Diencephalon (tissue), 1 donor: ENCODE results near the gene OR6Y1. TPM values are rescaled to one million over a fixed set of nuclear protein-coding genes. Genes with fewer than 3 reads are reported as not detected.

ENCODE experiments used
- total RNA-seq: library from RNA; depleted of rRNA; stranded (reverse); fragments of >200 nt; gene quantifications from one replicate; pipeline ENCODE4 v1.2.3, GENCODE V29; 2014

The OR6Y1 gene, protein sequence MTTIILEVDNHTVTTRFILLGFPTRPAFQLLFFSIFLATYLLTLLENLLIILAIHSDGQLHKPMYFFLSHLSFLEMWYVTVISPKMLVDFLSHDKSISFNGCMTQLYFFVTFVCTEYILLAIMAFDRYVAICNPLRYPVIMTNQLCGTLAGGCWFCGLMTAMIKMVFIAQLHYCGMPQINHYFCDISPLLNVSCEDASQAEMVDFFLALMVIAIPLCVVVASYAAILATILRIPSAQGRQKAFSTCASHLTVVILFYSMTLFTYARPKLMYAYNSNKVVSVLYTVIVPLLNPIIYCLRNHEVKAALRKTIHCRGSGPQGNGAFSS
- not detected for total RNA-seq

GRCh38 chr1:158554352-158554751 is at the start of gene OR6Y1:
Gene OR6Y1 (minus strand): TSS chr1:158554405. CDS start chr1:158548105, 6,300 bp downstream.

GRCh38 chr1:158579733-158580132 is 25.5 kb upstream of the OR6Y1 start, which contains the start of gene OR10X1:
Gene OR10X1 (minus strand): TSS chr1:158579899. CDS start chr1:158579899, 0 bp downstream.

DNA sequence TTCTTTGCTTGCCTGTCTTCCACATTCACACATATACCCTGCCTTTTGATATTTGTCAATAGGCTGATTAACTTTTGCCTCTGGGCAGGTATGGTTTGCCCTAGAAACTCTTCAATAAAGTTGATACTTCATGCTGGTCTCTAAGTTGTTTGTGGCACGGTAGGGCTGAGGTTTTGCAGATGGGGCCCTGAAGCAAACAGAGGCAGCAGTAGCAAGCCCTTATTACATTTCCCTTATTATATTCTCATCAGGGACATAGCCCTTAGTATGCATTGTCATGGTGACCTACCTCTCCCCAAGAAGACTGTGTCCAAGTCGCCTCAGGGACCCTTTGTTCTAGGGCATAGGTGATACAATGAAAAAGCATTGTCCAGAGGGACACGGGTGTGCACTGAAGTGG is 16.3 kb upstream of the OR6Y1 start, which contains the start of gene OR6P1:
TSS of gene OR6P1 (minus strand) at position 101 of the 400 bp plus-strand sequence. CDS start 6,976 bp downstream, outside the sequence.

Other genes with a start within 250 kb of the OR6Y1 start
- gene CD1B, start 222.9 kb downstream of the OR6Y1 start, total RNA-seq, result not detected
- gene CD1E, start 200.5 kb downstream of the OR6Y1 start, total RNA-seq, result not detected
- not detected for gene OR10T2, start 154.9 kb downstream of the OR6Y1 start, total RNA-seq
- gene OR10K2, start 128.2 kb downstream of the OR6Y1 start, total RNA-seq, result not detected
- not detected for gene OR10K1, start 92.6 kb downstream of the OR6Y1 start, total RNA-seq
- gene OR10R2, start 82.2 kb downstream of the OR6Y1 start, total RNA-seq, result not detected
- not detected for gene OR6P1, start 16.2 kb upstream of the OR6Y1 start, total RNA-seq
- gene OR10X1, start 25.5 kb upstream of the OR6Y1 start, total RNA-seq, result not detected
- gene OR10Z1, start 50.9 kb upstream of the OR6Y1 start, total RNA-seq, result not detected
- 0.92 TPM for gene SPTA1, start 132.3 kb upstream of the OR6Y1 start, total RNA-seq
- not detected for gene OR6K2, start 146.2 kb upstream of the OR6Y1 start, total RNA-seq
- gene OR6K3, start 166.3 kb upstream of the OR6Y1 start, total RNA-seq, result not detected
- gene OR6K6, start 200.3 kb upstream of the OR6Y1 start, total RNA-seq, result not detected
- gene OR6N1, start 217.8 kb upstream of the OR6Y1 start, total RNA-seq, result not detected
- not detected for gene OR6N2, start 226.8 kb upstream of the OR6Y1 start, total RNA-seq